ENCODE measurements around the gene MYCN.

Gene MYCN

DNA sequence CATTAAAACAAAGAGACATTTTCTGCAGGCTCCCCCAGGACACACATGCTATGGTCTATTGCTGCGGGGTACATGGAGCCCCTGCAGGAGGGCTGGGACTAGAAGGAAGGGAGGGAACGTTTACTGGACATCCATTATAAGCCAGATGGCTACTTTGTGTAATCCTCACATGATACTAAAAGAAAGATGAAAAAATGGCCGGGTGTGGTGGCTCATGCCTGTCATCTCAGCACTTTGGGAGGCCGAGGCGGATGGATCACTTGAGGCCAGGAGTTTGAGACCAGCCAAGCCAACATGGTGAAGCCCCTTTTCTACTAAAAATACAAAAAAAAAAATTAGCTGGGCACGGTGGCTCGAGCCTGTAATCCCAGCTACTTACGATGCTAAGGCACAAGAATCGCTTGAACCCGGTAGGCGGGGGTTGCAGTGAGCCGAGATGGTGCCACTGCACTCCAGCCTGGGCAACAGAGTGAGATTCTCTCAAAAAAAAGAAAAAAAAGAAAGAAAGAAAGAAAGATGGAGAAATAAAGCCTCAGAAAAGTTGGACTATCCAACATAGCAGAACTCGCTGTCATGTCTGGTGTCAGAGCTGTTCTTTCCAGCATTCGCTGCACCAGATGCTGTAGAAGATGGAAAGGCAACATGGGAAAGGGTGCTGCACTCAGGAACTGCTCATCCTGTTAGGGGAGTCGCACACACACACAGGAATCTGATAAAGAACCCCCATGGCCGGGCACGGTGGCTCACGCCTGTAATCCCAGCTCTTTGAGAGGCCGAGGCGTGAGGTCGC lies 7.8 kb upstream of the MYCN start:
- no peak for DNase-seq

DNA sequence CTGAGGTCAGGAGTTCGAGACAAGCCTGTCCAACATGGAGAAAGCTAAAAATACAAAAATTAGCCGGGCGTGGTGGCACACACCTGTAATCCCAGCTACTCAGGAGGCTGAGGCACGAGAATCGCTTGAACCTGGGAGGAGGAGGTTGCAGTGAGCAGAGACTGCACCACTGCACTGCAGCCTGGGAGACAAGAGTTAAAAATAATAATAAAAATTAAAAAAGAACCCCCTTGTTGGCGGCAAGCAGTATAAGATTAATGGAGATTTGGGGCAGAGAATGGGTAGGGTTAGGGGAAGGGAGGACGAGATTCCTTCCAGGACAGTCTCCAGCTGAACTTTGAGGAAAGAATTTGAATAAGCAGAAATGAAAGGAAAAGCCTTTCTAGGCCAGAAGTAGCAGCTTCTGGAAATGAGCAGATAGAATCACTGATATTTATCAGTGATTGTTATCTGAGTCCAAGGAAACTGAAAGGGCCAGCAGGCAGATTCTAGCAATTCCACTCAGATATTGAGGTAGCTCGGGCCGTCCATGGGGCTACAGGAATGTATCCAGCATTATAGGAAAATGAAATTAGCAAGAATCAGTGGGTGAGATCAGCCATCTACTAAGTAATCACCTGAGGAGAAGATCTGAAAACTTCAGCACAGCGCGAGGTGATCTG lies 7.0 kb upstream of the MYCN start:
- no peak for DNase-seq

DNA sequence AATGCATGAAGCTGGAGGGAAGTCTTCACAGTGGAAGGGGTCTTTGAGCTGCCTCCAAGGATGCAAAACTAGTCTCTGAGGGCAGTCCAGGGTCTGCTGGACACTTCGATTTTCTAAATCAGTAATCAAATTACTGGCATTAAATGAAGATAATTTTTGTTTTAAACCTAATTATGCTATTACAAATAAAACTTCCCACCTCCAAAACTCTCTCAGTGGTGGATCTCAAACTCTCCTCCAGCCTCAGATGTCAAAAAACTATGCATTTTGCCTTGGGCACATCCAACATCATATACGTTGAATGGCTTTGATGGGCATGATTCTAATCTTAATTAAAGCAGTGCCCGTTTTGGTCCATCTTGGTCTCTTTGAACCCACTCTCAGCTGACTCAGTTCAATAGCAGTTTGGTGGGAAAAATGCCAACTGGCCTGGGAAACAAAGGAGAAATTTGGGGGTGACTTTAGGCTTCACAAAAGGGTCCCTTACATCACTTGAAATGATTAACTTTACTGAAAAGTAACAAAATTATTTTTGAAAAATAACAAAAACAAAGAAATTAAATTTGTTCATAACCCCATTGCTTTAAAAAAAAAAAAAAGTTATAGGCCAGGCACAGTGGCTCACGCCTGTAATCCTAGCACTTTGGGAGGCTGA lies 5.9 kb upstream of the MYCN start:
- DNase-seq, result no peak

DNA sequence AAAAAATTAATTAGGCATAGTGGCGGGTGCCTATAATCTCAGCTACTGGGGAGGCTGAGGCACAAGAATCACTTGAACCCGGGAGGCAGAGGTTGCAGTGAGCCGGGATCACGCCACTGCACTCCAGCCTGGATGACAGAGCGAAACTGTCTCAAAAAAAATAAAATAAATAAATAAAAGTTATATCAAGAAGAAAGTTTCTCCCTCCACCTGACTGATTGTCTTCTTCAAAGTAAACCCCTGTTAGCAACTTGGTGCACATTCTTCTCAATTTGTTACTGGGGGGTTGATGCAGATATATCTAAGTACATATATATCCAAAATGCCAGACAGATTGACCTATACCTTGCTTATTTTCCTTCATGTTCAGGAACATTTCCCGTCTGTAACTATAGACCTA lies 5.2 kb upstream of the MYCN start:
- DNase-seq, result no peak

DNA sequence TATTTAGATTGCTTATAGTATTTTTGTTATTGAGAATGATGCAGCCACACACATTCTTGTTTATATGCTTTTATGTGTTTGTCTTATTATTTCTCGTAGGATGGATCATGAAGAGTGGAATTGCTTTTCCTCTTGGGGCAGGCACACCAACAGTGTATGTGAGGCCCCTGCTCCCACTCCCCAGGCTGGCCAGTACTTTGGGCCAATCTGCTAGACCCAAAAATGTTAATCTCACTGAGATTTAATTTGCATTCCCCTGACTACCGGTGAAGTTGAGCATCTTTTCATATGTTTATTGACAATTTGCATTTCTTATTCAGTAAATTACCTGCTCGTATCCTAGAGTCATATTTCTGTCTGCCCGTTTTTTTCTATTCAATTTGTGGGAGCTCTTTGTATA lies 4.7 kb upstream of the MYCN start:
- DNase-seq, result no peak

DNA sequence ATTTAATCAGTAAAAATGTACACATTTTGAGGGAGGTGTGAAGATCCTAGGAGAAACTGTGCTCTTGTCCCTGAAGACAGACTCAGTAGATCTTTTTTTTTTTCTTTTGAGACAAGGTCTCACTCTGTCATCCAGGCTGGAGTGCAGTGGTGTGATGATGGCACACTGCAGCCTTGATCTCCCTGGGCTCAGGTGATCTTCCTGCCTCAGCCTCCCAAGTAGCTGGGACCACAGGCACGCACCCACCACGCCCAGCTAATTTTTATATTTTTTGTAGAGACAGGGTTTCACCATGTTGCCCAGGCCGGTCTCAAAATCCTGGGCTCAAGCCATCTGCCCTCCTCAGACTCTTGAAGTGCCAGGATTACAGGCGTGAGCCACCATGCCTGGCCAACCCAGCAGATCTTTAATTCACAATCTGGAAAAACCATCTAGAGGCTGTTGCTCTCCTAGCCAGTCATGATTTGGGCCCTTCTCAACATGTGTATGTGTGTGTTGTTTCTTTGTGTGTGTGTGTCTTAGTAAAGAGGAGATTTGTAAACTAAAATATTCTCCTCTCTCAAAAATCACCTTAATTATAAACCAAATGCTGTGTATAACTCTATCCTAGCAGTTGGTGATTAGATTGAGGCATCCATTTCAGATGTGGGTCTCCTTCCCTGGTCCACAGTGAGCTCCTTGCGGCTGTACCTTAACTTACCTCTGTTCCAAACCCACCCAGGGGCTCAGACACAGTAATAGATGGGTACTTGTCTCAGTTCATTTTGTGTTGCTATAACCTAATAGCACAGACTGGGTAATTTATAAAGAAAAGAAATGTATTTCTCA lies 3.9 kb upstream of the MYCN start:
- no peak for DNase-seq

DNA sequence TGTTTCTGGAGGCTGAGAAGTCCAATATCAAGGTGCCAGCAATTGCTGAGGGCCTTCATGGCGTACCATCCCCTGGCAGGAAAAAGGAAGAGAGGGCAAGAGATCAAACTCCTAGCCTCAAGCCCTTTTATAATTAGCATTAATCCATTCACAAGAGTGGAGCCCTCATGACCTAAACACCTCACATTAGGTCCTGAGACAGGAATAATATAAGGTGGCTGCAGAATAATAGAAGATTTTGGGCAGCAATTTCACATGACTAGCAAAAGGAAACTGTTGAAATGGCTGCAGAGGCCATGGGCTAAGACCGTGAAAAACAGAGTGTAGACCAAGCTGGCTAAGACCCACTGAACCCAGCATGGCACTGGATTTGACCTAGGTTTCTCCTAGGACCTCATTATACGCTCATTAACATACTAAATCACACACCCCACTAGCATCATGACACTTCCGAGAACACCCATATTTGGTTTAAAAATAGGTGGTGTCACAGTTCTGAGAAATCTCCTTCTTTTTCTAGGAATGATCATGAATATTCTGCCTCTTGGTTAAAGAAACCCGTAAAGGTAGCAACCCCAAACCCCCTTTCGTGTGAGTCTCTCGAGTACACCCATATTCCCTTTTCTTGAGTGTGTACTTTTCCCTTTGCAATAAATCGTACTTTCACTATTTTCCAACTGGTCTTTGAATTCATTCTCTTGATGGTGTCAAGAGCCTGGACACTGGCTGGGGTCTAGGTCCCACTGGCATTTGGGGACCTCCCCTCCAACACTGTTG lies 3.1 kb upstream of the MYCN start:
- DNase-seq, result no peak

DNA sequence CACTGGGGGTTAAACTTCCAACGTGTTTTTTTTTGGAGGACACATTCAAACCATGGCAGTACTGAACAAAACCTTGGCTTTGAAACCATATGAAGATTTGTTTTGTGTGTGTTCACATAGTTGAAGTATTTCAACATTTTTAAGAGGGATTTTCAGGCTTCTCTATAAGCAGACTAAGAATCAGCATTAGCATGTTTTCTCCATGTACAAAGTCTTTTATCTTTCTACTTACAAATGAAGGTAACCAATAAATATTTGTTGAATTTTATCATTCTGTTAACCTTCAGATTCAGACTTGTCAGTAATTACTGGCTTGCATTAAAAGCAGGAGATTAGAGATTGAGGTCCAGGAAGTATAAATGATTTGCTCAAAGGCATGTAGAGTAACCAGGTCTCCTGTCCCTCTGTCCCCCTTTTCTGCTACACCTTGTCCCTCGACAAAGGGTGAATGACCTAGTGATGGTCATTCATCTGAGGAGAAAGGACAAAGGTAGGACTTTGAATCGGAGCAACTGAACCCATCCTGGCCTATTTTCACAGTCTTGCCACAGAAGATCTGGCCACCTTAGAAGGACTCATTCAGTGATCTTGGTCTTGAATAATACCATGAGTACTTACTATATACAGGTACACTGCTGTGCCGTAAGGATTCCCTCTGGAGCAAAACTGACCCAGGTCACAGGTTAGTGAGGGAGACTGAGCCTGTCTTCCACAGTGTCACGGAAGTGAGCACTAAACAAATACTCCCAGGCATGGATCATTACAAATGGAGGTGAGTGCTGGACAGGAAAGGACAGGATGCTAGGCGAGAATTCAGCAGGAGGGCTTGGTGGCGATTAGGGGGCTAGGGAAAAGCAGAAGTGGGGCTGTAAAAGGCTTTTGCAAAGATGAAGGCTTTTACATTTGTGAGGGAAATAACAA lies 2.2 kb upstream of the MYCN start:
- DNase-seq, result no peak

DNA sequence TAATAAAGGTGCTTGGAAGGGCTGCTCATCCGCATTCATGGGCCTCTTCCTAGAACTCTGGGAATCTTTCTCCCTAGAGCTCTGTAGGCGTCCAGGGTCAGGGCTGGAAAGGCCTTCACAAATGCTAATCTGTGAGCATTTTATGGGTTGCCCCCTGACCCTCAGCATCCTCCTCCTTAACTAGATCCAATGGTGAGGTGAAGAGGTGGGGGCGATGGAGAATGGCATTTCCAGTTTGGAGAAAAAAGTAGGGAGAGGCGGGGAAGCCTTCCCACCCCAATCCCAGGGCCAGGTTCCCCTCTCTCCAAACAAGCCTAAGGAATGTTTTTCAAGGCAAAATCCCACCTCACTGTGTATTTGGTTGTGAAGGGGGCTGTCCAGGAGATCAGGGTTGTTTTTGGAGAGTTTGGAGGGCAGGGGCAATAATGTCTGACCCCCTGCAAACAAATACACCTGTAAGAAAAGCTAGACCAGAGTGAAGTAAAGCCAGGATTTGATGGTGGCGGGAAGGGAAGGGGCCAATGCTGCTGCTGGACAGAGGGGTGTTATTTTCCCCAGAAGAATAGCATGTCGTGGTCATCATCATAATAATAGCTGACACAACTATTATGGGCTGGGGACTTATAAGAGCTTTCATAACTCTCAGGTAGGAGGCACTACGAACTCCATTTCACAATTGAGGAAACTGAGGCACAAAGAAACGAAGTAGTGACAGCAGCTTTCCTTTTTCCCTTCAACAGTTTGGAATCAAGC lies 1.4 kb upstream of the MYCN start:
- DNase-seq, result no peak

DNA sequence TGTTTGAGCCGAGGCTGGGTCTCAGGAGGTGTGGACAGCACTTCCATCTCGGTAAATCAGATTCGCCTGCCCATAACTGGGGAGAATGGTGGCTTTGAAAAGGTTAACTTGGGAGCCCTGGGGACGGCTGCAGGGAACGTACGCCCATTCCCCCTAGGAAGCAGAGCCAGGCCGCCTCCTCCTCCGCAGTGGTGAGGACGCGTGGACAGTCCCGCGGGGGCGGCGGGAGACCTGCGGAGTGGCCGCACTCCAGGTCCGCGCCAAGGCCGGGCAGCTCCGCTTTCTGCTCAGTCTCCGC lies 845 bp upstream of the MYCN start:
- DNase-seq, result no peak

DNA sequence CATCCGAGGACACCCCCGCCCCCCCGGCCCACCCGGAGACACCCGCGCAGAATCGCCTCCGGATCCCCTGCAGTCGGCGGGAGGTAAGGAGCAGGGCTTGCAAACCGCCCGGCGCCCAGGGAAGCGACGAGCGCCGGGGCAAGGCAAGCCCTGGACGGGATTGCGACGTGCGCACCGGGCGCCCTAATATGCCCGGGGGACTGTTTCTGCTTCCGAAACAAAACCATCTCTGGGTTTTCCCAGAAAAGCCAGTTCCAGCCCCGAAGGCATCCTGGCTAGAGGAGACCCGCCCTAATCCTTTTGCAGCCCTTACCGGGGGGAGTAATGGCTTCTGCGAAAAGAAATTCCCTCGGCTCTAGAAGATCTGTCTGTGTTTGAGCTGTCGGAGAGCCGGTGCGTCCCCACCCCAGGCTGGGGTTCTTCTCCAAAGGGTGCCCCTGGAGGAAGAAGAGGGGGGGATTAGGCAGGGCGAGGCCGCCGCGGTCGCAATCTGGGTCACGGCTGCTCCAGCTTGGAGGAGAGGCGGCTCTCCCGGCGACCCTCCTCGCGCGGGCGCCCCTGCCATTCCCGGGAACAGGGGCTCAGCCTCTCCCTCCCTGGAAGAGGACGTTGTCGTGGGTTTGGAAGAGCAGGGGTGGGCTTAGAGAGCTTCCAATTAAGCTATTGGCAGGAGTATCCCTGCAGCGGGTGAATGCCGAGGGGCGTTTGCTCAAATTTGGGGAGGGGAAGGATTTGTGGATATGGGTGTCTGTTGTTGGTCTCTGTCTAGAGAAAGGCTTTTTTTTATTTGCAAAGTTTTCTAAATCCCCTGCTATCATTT lies 521 bp downstream of the MYCN start:
- no peak for DNase-seq

DNA sequence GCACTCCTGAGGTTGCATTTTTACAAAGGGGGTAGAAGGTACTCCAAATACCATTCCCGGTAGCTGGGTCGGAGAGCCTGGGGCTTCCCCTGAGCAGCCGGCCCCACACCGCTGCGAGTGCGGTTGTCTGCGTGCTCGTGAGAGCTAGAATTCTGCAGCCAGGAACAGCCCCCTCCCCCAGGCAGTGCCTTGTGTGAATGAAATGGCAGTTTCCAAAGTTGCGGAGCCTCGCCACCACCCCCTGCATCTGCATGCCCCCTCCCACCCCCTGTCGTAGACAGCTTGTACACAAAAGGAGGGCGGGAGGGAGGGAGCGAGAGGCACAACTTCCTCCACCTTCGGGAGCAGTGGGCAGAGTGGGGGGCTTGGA lies 1.1 kb downstream of the MYCN start:
- DNase-seq, result no peak

DNA sequence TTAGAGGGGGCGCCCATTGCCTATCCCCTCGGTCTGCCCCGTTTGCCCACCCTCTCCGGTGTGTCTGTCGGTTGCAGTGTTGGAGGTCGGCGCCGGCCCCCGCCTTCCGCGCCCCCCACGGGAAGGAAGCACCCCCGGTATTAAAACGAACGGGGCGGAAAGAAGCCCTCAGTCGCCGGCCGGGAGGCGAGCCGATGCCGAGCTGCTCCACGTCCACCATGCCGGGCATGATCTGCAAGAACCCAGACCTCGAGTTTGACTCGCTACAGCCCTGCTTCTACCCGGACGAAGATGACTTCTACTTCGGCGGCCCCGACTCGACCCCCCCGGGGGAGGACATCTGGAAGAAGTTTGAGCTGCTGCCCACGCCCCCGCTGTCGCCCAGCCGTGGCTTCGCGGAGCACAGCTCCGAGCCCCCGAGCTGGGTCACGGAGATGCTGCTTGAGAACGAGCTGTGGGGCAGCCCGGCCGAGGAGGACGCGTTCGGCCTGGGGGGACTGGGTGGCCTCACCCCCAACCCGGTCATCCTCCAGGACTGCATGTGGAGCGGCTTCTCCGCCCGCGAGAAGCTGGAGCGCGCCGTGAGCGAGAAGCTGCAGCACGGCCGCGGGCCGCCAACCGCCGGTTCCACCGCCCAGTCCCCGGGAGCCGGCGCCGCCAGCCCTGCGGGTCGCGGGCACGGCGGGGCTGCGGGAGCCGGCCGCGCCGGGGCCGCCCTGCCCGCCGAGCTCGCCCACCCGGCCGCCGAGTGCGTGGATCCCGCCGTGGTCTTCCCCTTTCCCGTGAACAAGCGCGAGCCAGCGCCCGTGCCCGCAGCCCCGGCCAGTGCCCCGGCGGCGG lies 1.7 kb downstream of the MYCN start:
- DNase-seq, result no peak

DNA sequence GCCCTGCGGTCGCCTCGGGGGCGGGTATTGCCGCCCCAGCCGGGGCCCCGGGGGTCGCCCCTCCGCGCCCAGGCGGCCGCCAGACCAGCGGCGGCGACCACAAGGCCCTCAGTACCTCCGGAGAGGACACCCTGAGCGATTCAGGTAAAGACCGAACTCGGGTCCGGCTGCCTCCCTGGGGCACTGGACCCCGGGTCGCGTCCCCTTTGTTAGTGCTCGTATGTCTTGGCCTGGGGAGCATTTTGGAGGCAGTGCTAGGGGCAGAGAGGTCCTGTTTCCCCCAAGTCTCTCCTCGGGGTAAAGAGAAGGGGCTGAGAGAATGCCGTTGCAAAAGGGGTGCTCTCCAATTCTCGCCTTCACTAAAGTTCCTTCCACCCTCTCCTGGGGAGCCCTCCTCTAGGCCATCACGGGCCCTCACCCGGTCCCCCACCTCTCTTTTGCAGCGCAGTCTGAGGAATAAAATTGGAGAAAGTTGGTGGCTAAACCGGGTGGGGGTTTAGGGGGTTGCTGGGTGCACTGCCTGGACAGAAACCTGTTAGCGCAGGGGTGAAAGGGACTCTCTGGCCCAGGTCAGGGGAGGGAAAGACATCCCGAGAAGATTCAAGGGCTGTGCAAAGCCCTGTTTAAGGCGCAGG lies 2.5 kb downstream of the MYCN start:
- no peak for DNase-seq

DNA sequence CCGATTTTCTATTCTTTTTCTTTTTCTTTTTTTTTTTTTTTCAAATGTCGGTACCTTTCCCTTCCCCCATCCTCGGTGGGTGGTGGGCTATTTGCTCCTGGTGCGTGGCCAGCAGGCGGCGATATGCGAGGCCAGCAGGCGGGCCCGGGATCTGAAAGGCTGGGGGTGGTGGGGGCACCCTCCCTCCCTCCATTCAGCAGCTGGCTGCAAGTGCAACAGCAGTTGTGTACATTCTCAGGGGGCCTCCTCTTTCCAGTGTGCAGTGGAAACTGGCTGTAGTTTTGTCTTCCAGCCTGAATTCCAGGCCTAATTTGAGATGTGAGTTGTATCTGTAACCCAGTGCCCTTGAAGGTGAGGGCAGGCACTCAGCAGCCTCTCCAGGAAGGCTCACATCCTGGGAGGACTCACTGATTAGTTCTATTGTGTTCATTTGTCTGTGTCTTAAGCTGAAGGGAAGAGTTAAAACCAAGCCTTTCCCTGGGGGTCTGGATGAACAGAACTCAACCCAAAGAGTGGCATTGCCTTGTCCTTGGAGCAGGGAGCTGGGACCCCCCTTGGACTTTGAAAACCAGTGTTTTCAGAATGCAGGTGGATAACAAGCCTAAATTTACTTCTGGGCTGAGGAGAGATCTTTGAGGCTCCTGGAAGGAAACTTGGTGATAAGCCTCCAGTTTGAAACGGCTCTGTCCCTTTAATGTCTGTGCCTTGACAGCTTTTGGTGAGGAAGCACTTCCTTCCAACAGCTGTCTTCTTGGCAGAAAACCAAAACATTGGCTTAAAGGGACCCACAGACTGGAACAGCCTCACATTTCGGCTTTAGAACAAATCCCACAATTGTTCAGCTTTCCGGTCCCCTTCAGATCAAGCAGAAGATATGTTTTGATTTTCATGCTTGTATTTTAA lies 3.3 kb downstream of the MYCN start:
- no peak for DNase-seq

DNA sequence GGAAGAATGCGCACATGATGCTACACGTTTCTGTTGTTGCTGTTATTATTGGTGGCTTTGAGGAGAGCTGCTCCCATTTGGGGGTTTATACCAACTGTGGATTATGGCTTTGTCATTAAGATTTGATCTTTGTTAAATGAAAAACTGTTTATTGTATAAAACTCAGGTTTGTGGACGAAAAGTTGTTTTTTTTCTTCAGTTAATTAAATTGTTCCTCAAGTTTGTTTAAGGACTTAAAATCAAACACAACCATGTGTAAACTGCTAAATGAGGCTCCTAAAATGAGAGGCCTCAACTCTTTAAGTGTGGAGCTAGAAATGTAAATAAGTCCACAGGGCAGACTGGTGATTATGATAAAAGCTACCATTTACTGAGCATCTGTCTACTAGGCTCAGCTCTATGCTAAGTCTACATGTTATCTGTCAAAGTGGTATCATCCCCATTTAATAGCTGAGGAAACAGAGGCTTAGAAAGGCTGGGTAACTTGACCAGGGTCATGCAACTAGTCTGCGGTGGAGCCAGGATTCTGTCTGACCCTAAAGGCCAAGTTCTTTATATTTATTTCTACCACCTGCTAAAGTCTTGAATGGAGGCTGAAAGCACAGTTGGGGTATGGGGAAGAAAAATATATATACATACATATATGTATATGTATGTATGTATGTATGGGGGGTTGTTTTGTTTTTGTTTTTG lies 4.1 kb downstream of the MYCN start:
- DNase-seq, result no peak

All from NCI-H2029 (cell line).